ENCODE data around the gene GARNL3.

GARNL3 gene

DNA sequence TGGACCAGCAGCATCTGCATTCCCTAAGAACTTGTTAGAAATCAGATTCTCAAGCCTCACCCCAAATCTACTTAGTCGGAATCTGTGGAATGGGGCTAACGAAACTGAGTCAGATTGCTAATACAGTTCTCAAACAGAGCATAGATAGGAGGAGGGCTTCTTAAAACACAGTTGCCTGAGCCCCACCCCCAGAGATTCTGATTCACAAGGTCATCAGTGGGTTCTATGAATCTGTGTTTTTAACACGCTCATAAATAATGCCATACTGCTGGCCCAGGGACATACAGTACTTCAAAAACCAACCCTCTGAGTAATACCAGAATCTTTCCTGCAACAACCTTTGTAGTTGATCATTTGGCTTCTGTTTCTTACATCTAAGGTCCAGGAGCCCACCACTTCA lies 32.9 kb upstream of the GARNL3 start:
- no peaks in the 10 kb centered on the region for H3K9me2 ChIP-seq (ENCODE audit: low read depth, low read length)
- H3K9ac ChIP-seq (ENCODE audit: low read length), result no peak overlapping the region
- H3K9me3 ChIP-seq (ENCODE audit: low read length), result no peaks in the 10 kb centered on the region
- no peak overlapping the region for H3K4me3 ChIP-seq (ENCODE audit: low read depth, low read length, poor library complexity, severe bottlenecking)
- no peaks in the 10 kb centered on the region for H4K20me1 ChIP-seq (ENCODE audit: insufficient read depth, low read length)
- H3F3A ChIP-seq (ENCODE audit: insufficient read depth, low read length), result no peaks in the 10 kb centered on the region
- no peaks in the 10 kb centered on the region for H3K79me2 ChIP-seq (ENCODE audit: insufficient read depth, low read length)
- H3K4me1 ChIP-seq (ENCODE audit: insufficient read depth, low read length, severe bottlenecking), result no peaks in the 10 kb centered on the region
- H3K27me3 ChIP-seq (ENCODE audit: insufficient read depth, low read length), result no peaks in the 10 kb centered on the region
- no peak overlapping the region for H2AFZ ChIP-seq (ENCODE audit: low read length)
- H3K36me3 ChIP-seq (ENCODE audit: insufficient read depth, low read length), result no peaks in the 10 kb centered on the region
- TF ChIP-seq, protein P1, sequence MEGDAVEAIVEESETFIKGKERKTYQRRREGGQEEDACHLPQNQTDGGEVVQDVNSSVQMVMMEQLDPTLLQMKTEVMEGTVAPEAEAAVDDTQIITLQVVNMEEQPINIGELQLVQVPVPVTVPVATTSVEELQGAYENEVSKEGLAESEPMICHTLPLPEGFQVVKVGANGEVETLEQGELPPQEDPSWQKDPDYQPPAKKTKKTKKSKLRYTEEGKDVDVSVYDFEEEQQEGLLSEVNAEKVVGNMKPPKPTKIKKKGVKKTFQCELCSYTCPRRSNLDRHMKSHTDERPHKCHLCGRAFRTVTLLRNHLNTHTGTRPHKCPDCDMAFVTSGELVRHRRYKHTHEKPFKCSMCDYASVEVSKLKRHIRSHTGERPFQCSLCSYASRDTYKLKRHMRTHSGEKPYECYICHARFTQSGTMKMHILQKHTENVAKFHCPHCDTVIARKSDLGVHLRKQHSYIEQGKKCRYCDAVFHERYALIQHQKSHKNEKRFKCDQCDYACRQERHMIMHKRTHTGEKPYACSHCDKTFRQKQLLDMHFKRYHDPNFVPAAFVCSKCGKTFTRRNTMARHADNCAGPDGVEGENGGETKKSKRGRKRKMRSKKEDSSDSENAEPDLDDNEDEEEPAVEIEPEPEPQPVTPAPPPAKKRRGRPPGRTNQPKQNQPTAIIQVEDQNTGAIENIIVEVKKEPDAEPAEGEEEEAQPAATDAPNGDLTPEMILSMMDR (IDR thresholded peaks at IDR 0.05; ENCODE audit: low read length), result no peak
- no peak for TF ChIP-seq EZH2 (IDR thresholded peaks at IDR 0.05; ENCODE audit: borderline replicate concordance, low read length)
- H3K27ac ChIP-seq (ENCODE audit: low read depth, low read length, poor library complexity, severe bottlenecking), result no peak overlapping the region
- H3K4me2 ChIP-seq (ENCODE audit: low read length), result no peak overlapping the region

DNA sequence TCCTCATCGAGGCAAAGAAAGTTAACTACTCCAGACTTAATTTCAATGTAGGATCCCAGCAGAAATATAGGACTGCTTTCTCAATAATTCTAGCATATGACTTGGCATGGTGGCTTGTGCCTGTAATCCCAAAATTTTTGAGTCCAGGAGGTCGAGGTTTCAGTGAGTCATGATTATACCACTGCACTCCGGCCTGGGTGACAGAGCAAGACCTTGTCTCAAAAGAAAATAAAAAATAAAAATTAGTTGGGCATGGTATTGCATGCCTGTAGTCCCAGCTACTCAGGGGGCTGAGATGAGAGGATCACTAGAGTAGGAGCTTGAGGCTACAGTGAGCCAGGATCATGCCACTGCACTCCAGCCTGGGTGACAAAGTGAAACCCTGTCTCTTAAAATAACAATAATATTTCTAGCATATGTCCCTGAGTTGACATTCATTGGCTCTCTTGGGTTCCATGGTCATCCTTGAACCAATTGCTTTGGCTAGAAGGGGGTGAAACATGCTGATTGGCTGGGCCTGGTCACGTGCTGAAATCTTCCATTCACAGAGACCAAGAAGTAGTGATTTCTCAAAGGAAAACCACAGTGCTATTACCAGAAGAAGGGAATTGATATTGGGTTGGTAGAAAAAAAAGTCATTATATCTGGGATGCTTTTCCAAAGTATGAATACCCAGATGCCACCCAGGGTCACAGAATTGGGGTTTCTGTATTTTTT lies 31.6 kb upstream of the GARNL3 start:
- no peaks in the 10 kb centered on the region for H3K4me1 ChIP-seq (ENCODE audit: insufficient read depth, low read length, severe bottlenecking)
- no peak overlapping the region for H3K4me2 ChIP-seq (ENCODE audit: low read length)
- H3F3A ChIP-seq (ENCODE audit: insufficient read depth, low read length), result no peaks in the 10 kb centered on the region
- H2AFZ ChIP-seq (ENCODE audit: low read length), result no peak overlapping the region
- H3K36me3 ChIP-seq (ENCODE audit: insufficient read depth, low read length), result no peaks in the 10 kb centered on the region
- no peaks in the 10 kb centered on the region for H4K20me1 ChIP-seq (ENCODE audit: insufficient read depth, low read length)
- no peak overlapping the region for H3K9ac ChIP-seq (ENCODE audit: low read length)
- H3K4me3 ChIP-seq (ENCODE audit: low read depth, low read length, poor library complexity, severe bottlenecking), result no peak overlapping the region
- H3K9me3 ChIP-seq (ENCODE audit: low read length), result no peaks in the 10 kb centered on the region
- H3K9me2 ChIP-seq (ENCODE audit: low read depth, low read length), result no peaks in the 10 kb centered on the region
- no peaks in the 10 kb centered on the region for H3K27me3 ChIP-seq (ENCODE audit: insufficient read depth, low read length)
- TF ChIP-seq, protein P1 (IDR thresholded peaks at IDR 0.05; ENCODE audit: low read length), result no peak
- TF ChIP-seq EZH2 (IDR thresholded peaks at IDR 0.05; ENCODE audit: borderline replicate concordance, low read length), result no peak
- H3K27ac ChIP-seq (ENCODE audit: low read depth, low read length, poor library complexity, severe bottlenecking), result no peak overlapping the region
- H3K79me2 ChIP-seq (ENCODE audit: insufficient read depth, low read length), result no peaks in the 10 kb centered on the region

DNA sequence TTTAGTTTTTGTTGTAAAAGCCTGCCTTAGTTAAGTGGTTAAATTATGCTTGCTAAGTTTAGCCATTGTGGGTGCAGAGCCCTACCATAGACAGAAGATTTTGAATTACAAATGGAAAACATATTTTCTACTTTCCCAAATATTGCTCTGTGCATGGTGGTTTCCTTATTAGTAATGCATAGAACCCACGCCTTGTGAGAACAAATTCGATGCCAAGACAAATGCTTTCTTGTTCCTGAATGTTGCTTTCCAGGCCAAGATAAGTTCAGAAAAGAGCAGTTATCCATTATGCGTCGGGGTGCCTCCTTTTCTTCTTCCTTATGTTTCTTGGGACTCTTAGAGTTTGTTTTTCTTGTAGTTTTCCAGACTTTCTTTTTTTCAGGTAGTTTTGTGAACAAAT lies 31.0 kb upstream of the GARNL3 start:
- H4K20me1 ChIP-seq (ENCODE audit: insufficient read depth, low read length), result no peaks in the 10 kb centered on the region
- no peaks in the 10 kb centered on the region for H3K9me3 ChIP-seq (ENCODE audit: low read length)
- H3K4me2 ChIP-seq (ENCODE audit: low read length), result no peak overlapping the region
- H2AFZ ChIP-seq (ENCODE audit: low read length), result no peak overlapping the region
- H3K9ac ChIP-seq (ENCODE audit: low read length), result no peak overlapping the region
- no peak overlapping the region for H3K27ac ChIP-seq (ENCODE audit: low read depth, low read length, poor library complexity, severe bottlenecking)
- no peak overlapping the region for H3K4me3 ChIP-seq (ENCODE audit: low read depth, low read length, poor library complexity, severe bottlenecking)
- no peaks in the 10 kb centered on the region for H3K36me3 ChIP-seq (ENCODE audit: insufficient read depth, low read length)
- no peaks in the 10 kb centered on the region for H3K79me2 ChIP-seq (ENCODE audit: insufficient read depth, low read length)
- no peak for TF ChIP-seq EZH2 (IDR thresholded peaks at IDR 0.05; ENCODE audit: borderline replicate concordance, low read length)
- TF ChIP-seq, protein P1 (IDR thresholded peaks at IDR 0.05; ENCODE audit: low read length), result no peak
- H3K27me3 ChIP-seq (ENCODE audit: insufficient read depth, low read length), result no peaks in the 10 kb centered on the region
- no peaks in the 10 kb centered on the region for H3K9me2 ChIP-seq (ENCODE audit: low read depth, low read length)
- no peaks in the 10 kb centered on the region for H3F3A ChIP-seq (ENCODE audit: insufficient read depth, low read length)
- no peaks in the 10 kb centered on the region for H3K4me1 ChIP-seq (ENCODE audit: insufficient read depth, low read length, severe bottlenecking)

Measured in OCI-LY1 (cell line).